ENCODE measurements around the gene RNU6-9. TPM values are rescaled to one million over a fixed set of nuclear protein-coding genes. Genes with fewer than 3 reads are reported as not detected.

The RNU6-9 gene
- total RNA-seq, 4 donors from 2014 or later: not detected

- no peak for DNase-seq (ENCODE audit: low spot score in 2 of 2)
- Histone ChIP-seq H3K4me3 (no peak overlapping the region), H3K27ac (no peak overlapping the region)
Measured at GRCh38 chr19:900302-901111, 7.2 kb downstream of the RNU6-9 start.

GRCh38 chr19:901216-902092 lies 8.2 kb downstream of the RNU6-9 start:
- Histone ChIP-seq H3K36me3 (peaks cover 0 to 49% (median 0%) of the 10 kb centered on the region in 3 donors), H3K27ac (no peak overlapping the region), H3K4me3 (no peak overlapping the region), H3K9me3 (no peaks in the 10 kb centered on the region), H3K4me1 (peaks cover 0 to 6% (median 0%) of the 10 kb centered on the region in 4 donors), H3K27me3 (no peaks in the 10 kb centered on the region)
- WGBS, 2 donors: 89 to 95% methylated on average over 22 to 27 of the region's 27 CpGs
- no peak for DNase-seq (ENCODE audit: low spot score in 2 of 2)
- TF ChIP-seq POLR2A (IDR thresholded peaks at IDR 0.05): no peak
- TF ChIP-seq EP300 (IDR thresholded peaks at IDR 0.05): no peak
- TF ChIP-seq CTCF (IDR thresholded peaks at IDR 0.05): no peak

More at GRCh38 chr19:900302-901111, 7.2 kb downstream of the RNU6-9 start:
- Histone ChIP-seq H3K4me1 (peaks cover 0 to 6% (median 0%) of the 10 kb centered on the region in 4 donors), H3K27me3 (no peaks in the 10 kb centered on the region), H3K36me3 (peaks cover 0 to 49% (median 0%) of the 10 kb centered on the region in 3 donors), H3K9me3 (no peaks in the 10 kb centered on the region)
- 83 to 84% methylated on average over 27 to 30 of the region's 30 CpGs for WGBS, 2 donors
- TF ChIP-seq CTCF (IDR thresholded peaks at IDR 0.05) (no peak), EP300 (IDR thresholded peaks at IDR 0.05) (no peak), POLR2A (IDR thresholded peaks at IDR 0.05) (no peak)

GRCh38 chr19:902093-902370 lies 8.7 kb downstream of the RNU6-9 start:
- no peak overlapping the region for H3K4me3 ChIP-seq
- no peaks in the 10 kb centered on the region for H3K27me3 ChIP-seq
- H3K27ac ChIP-seq: no peak overlapping the region
- peaks cover 0 to 48% (median 0%) of the 10 kb centered on the region in 3 donors for H3K36me3 ChIP-seq
- no peak for DNase-seq (ENCODE audit: low spot score in 2 of 2)
- peaks cover 0 to 6% (median 0%) of the 10 kb centered on the region in 4 donors for H3K4me1 ChIP-seq
- TF ChIP-seq POLR2A (IDR thresholded peaks at IDR 0.05): no peak
- TF ChIP-seq CTCF (IDR thresholded peaks at IDR 0.05): no peak
- no peaks in the 10 kb centered on the region for H3K9me3 ChIP-seq
- WGBS, 2 donors: 86 to 95% methylated on average over 6 to 7 of the region's 7 CpGs

GRCh38 chr19:902446-903226 lies 9.4 kb downstream of the RNU6-9 start:
- H3K4me3 ChIP-seq: no peak overlapping the region
- DNase-seq (ENCODE audit: low spot score in 2 of 2): no peak
- no peaks in the 10 kb centered on the region for H3K9me3 ChIP-seq
- no peaks in the 10 kb centered on the region for H3K27me3 ChIP-seq
- no peak overlapping the region for H3K27ac ChIP-seq
- H3K36me3 ChIP-seq: peaks cover 0 to 42% (median 0%) of the 10 kb centered on the region in 3 donors
- WGBS, 2 donors: 82 to 85% methylated on average over 14 of the region's 14 CpGs
- peaks cover 0 to 6% (median 1%) of the 10 kb centered on the region in 4 donors for H3K4me1 ChIP-seq
- no peak for TF ChIP-seq POLR2A (IDR thresholded peaks at IDR 0.05)
- no peak for TF ChIP-seq EP300 (IDR thresholded peaks at IDR 0.05)
- TF ChIP-seq CTCF (IDR thresholded peaks at IDR 0.05): no peak

Measured in tibial nerve (tissue), 4 donors.